Activated CD4-positive, alpha-beta T cell treated with anti-CD3 and anti-CD28 coated beads, Interleukin-2, amount 50 U/mL, for 4 hours (primary cell): ENCODE data around the gene CNTN4.

Experiments used
- DNase-seq, 2 experiments: peaks; one replicate each; pipeline ENCODE4 v3.0.0-alpha.2; 2020

CNTN4 gene

DNA sequence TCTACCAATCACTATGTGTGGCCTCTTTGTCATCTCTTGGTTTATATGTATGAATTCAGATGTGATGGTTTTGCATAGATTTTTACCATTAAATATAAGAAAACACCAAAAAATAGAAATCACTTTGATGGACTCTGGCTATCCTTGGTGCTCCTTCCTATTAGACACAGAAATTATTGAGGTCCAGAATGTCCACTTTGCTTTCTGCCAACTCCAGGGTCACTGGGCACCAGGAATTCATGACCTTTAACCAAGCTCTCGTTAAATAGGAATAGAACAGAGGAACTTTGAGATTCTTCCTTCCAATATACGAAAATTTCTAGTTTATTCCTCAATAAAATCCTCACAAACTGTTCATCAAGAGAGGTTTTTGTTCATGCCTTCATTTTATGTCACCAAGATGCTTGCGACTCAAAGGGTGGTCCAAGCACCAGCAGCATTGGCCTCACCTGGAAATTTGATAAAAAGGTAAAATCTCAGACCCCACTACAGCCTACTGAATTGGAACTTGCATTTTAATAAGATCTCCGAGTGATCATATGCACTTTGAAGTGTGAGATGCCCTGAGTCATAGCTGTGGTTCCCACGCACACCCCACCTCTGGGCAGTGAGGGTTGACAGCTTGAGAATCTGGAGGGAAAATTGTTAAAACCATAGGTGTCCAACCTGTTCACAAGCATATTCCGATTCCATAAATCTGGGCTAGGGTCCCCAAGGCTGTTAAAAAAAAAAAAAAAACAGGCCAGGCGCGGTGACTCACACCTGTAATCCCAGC lies 725.0 kb downstream of the CNTN4 start:
- no peak for DNase-seq

DNA sequence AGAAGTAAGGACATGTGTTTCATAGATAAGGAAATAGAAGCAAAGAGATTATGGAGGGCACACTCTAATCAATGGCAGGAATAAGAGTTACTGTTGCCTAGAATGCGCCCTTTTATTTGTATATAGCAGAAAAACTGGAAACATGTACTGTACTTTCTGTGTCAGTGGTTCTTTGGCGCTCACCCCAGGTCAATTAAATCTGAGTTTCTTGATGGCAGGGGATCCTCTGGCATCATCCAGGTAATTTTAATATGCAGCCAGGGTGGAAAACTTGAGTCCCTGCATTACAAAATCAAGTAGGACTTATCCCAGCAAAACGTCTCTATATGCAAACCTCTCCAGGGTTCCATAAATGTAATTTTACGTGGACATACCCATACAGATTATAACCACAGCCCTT lies 727.4 kb downstream of the CNTN4 start:
- no peak for DNase-seq

DNA sequence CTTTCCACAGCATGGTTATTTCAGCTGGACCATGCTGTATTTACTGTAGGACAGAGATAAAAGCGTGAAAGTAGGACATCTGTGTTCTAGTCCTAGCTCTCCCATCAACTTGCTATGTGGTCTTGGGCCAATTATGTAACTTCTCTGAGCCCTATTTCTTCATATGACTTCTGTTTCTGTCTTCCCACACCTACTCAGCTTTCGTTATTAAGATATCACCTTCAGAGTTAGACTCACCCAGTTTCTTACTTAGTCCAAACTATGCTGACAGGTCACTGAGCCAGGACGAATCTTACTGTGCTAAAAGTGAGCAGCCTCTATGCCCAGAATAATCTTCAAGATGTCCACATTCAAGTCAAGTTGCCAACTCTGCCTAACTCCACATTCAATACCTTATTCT lies 727.8 kb downstream of the CNTN4 start:
- no peak for DNase-seq

- DNase-seq: no peak
Observed at GRCh38 chr3:2837239-2837638, 738.6 kb downstream of the CNTN4 start.

DNA sequence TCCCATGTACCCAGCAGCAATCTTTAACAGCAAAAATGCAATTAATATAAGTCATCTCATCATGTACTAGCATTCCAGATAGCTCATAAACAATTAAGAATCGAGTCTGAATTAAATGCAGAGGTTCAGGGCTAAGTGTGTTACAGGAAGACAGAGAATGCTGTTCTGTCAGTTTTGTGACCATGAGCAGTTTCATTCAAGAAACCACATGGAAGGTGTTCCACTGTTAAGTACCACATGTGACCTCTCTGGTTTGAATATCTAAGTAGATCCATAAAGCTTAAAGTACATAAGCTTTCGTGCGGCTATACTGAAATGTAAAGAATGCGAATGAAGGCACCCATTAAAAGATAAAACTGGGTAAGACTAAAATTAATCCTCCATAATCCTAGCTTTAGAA lies 739.2 kb downstream of the CNTN4 start:
- DNase-seq: no peak

- no peak for DNase-seq
Observed at GRCh38 chr3:2838546-2839157, 740.0 kb downstream of the CNTN4 start.

- no peak for DNase-seq
Observed at GRCh38 chr3:2839876-2840275, 741.2 kb downstream of the CNTN4 start.

- no peak for DNase-seq
Observed at GRCh38 chr3:2847062-2847841, 748.6 kb downstream of the CNTN4 start.

- DNase-seq: no peak
Observed at GRCh38 chr3:2849092-2849491, 750.4 kb downstream of the CNTN4 start.

GRCh38 chr3:2850701-2851100 lies 752.0 kb downstream of the CNTN4 start:
- DNase-seq: no peak

DNA sequence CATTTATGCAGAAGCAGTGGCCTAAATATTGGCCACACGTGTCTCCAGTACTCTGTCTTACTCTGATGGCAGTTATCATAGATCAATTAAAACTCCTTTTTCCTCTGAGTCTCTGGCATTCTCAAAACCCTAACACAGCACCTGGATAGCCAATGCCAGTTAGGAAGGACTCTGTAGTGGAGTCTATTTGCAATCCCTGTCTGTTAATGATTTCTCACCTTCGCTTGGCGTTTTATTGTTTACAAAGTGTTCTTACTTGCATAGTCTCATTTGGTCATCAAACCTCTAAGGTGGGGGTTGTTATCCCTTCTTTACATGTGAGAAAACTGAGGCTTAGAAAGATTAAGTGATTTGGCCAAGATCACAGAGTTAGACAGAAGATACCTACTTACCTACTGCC lies 752.7 kb downstream of the CNTN4 start:
- no peak for DNase-seq

GRCh38 chr3:2851835-2852234 lies 753.2 kb downstream of the CNTN4 start:
- no peak for DNase-seq

DNA sequence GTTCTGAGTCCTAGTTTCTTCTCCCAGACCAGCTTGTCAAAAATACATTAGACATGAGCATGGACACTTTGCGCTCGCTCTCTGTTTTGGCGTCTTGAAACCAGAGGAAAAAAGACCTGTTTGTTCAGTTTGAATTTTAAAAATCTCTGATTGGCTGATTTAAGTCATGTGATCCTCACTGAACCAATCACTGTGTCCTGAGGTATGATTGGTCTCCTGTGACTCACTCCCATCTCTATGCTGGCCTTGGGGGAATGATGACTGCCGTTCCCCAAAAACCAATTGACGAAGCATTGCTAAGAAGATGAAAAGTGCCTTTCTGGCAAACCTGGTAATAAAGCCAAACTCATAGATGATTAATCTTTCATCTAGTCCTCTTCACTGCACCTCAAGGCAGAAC lies 755.0 kb downstream of the CNTN4 start:
- DNase-seq: no peak

- no peak for DNase-seq
Observed at GRCh38 chr3:2856138-2857133, 757.8 kb downstream of the CNTN4 start.

DNA sequence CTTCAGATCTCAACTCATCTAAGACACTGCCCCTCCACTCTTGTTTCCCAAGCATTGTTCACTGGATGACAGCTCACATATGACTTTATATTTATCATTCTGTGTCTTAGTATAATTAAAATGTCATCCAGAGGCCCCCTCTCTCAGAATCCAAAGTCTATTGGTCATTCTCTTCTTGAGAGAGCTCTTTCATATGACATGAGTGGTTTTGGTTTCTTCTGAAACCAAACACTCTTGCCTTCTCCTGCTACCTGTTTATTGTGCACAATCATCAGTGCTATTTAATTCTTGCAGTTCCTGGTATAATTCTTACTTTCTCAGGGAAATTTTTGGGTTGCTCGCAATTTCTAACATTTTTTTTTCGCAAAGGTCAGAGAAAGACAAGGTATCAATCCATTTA lies 762.0 kb downstream of the CNTN4 start:
- no peak for DNase-seq

DNA sequence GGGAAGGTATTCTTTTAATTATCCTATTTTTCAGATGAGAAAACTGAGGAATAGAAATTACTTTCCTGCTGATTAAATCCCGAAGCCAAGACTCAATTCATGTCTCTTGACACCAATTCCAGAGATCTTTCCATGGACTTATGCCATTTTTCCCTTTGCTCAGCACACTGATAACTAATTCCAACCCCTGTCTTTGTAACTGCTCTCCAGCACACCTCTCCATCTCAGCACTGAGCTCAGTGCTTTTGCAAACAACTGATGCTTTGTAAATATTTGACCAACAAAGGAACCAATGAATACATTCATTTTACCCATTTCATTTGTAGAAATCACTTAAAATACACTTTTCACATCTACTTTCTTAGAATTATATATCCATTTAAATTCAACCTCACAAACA lies 762.5 kb downstream of the CNTN4 start:
- no peak for DNase-seq

DNA sequence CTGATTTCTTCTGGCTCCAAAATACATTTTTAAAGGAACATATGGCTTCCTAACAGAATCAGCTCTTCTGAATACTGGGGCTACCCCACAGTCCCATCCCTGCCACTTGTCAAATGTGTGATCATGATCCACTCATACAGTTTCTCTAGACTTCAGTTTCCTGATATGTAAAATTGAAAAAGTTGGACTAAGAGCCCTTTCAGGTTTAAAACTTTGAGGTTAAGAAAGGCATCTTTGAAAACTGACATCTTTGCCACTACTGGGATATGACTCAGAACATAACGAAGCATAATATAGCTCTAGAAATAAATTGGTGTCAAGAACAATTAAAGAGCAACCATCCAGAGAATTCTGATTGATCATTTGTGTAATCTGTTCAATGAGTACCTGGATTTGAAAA lies 763.3 kb downstream of the CNTN4 start:
- no peak for DNase-seq

GRCh38 chr3:2862366-2862765 lies 763.7 kb downstream of the CNTN4 start:
- no peak for DNase-seq

DNA sequence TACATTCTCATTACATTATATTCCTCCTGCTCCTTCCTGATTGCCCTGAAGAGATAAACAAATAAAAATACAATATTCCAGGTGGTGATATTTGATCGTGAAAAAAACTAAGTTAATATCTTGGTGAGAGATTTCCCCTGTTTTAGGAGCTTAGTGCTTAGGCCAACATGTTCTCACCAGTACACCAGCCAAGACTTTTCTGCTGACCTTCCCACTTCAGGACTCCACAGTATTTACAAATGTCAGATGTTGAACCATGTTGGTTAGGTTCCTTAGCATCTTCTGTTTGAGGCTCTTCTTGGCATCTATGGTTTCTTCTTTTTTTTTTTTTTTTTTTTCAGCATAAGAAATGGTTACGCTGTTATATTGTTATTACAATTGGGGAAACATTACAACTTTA lies 764.5 kb downstream of the CNTN4 start:
- no peak for DNase-seq

- DNase-seq: no peak
Observed at GRCh38 chr3:2869905-2870304, 771.2 kb downstream of the CNTN4 start.

DNA sequence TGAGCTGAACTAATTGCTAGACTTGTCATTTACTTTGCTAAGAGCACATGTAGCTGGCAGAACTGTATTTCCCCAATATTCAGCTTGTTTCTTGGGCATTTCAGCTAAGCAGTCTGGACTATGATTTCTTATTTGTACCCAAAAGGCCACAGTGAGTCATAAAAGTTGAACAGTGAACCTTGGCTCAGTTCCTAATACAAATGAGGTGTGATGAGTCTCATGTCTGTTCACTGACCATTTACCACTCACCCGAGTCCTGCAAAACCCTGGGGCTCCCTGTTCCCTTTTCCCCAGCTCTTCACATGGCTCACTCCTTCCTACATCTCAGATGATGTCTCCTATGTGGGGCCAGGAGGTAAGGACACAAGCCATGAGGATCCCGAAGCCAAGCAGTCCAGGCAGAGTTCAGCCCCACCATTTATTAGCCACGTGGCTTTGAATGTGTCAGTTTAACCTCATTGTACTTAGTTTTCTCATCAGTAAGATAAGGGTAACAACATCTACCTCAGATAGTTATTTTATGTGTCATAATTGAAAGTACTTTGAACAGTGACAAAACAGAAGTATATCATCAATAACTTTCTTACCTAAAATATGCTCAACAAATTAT lies 772.2 kb downstream of the CNTN4 start:
- no peak for DNase-seq

DNA sequence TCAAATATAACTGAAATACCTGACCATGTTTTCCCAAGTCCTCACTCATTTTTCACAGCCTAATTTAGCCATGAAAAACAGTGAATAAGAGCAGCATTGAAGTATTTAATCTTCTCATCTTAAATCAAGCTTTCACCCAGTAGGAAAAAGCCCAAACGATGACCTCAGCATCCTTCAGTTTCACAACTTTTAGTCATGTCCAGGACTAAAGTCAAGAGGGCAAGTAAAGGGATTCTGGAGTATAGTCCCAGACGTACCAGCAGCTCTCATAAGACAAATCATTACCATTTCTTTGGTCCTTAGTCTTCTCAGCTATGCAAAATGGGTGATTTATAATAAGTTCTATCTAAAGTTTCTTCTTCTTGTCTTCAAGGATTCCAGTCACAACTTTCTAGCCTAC lies 774.2 kb downstream of the CNTN4 start:
- DNase-seq: no peak
